ENCODE data around the gene CAMK4.
"Not testable (repeated sequence)": the region's sequence is repeated elsewhere in the genome, so short reads cannot be mapped to it uniquely, and the experiment has no call there.

Gene CAMK4

GRCh38 chr5:111386832-111387162 is 162.6 kb downstream of the CAMK4 start:
- DNase-seq: no peak

- DNase-seq: no peak
These were observed 163.2 kb downstream of the CAMK4 start for GRCh38 chr5:111387361-111387760.

- DNase-seq: no peak
These were observed 165.4 kb downstream of the CAMK4 start for GRCh38 chr5:111389390-111390082.

- DNase-seq: no peak
These were observed 168.0 kb downstream of the CAMK4 start for GRCh38 chr5:111392181-111392580.

GRCh38 chr5:111394586-111394985 is 170.4 kb downstream of the CAMK4 start:
- no peak for DNase-seq

GRCh38 chr5:111398013-111398412 is 173.8 kb downstream of the CAMK4 start:
- DNase-seq: no peak

GRCh38 chr5:111399113-111399512 is 174.9 kb downstream of the CAMK4 start:
- no peak for DNase-seq

GRCh38 chr5:111401906-111402305 is 177.7 kb downstream of the CAMK4 start:
- DNase-seq: no peak

GRCh38 chr5:111404270-111404769 is 180.1 kb downstream of the CAMK4 start:
- no peak for DNase-seq

- no peak for DNase-seq
These were observed 183.4 kb downstream of the CAMK4 start for GRCh38 chr5:111407562-111407961.

GRCh38 chr5:111408817-111409216 is 184.6 kb downstream of the CAMK4 start:
- DNase-seq: no peak

GRCh38 chr5:111409266-111409665 is 185.1 kb downstream of the CAMK4 start:
- DNase-seq: not testable (repeated sequence)

GRCh38 chr5:111410067-111410466 is 185.9 kb downstream of the CAMK4 start:
- DNase-seq: not testable (repeated sequence)

GRCh38 chr5:111411301-111411700 is 187.1 kb downstream of the CAMK4 start:
- no peak for DNase-seq

- DNase-seq: no peak
These were observed 188.4 kb downstream of the CAMK4 start for GRCh38 chr5:111412593-111412992.

- no peak for DNase-seq
These were observed 190.9 kb downstream of the CAMK4 start for GRCh38 chr5:111415053-111415452.

- DNase-seq: no peak
These were observed 198.1 kb downstream of the CAMK4 start for GRCh38 chr5:111422245-111422644.

- DNase-seq: peak; percentile 29
These were observed 198.8 kb downstream of the CAMK4 start for GRCh38 chr5:111422747-111423720.

- no peak for DNase-seq
These were observed 201.0 kb downstream of the CAMK4 start for GRCh38 chr5:111425205-111425604.

- DNase-seq: no peak
These were observed 203.6 kb downstream of the CAMK4 start for GRCh38 chr5:111427762-111428161.

GRCh38 chr5:111432883-111433536 is 208.8 kb downstream of the CAMK4 start:
- DNase-seq: no peak

- no peak for DNase-seq
These were observed 210.6 kb downstream of the CAMK4 start for GRCh38 chr5:111434800-111435199.

- DNase-seq: no peak
These were observed 215.4 kb downstream of the CAMK4 start for GRCh38 chr5:111439473-111440075.

All from NCI-H1092 (cell line).